Natural killer cell (primary cell): Measurements from ENCODE around the gene AIP. TPM values are rescaled to one million over a fixed set of nuclear protein-coding genes. Genes with fewer than 3 reads are reported as not detected.

Source experiments
- ATAC-seq, 3 donors: fragments of 150-1000 bp in 2 of 3; fragments of 200-7000 bp in 1 of 3; cut with Tn5 transposase; 1 replicate in 1 of 3; 2 replicates in 2 of 3; pipeline ENCODE4 v1.10.0; 2021; ENCODE audit warnings: mild to moderate bottlenecking in 2 of 3, moderate library complexity in 2 of 3
- DNase-seq, 2 donors: peaks; one replicate each; pipeline versions ENCODE4 v3.0.0 to v3.0.0-alpha.2; 2013 to 2021; ENCODE audit warnings: mixed read lengths in 1 of 2
- H3K27ac ChIP-seq: one replicate; pipeline ENCODE4 v1.5.1; 2013; ENCODE audit warnings: mild to moderate bottlenecking, low read length
- H3K27me3 ChIP-seq: one replicate; pipeline ENCODE4 v1.6.1; 2013; ENCODE audit warnings: low read length; ENCODE audit not compliant: control insufficient read depth, insufficient read depth
- H3K36me3 ChIP-seq: one replicate; pipeline ENCODE4 v1.6.1; 2013; ENCODE audit warnings: low read length; ENCODE audit not compliant: control insufficient read depth, insufficient read depth
- H3K4me1 ChIP-seq: one replicate; pipeline ENCODE4 v1.6.1; 2013; ENCODE audit warnings: low read length; ENCODE audit not compliant: control insufficient read depth, insufficient read depth
- H3K4me3 ChIP-seq: one replicate; pipeline ENCODE4 v1.5.1; 2013; ENCODE audit warnings: low read length
- H3K9me3 ChIP-seq: one replicate; pipeline ENCODE4 v1.6.1; 2013; ENCODE audit warnings: low read length; ENCODE audit not compliant: control insufficient read depth, insufficient read depth
- H3K27ac Mint-ChIP-seq, 2 donors: one replicate each; pipeline ENCODE4 v1.8.0; 2022; ENCODE audit warnings: mild to moderate bottlenecking in 2 of 2, mixed read lengths in 2 of 2, moderate library complexity in 1 of 2
- H3K27me3 Mint-ChIP-seq, 2 donors: one replicate each; pipeline ENCODE4 v1.8.0; 2022; ENCODE audit warnings: low read depth in 2 of 2, mixed read lengths in 2 of 2
- H3K36me3 Mint-ChIP-seq: one replicate; pipeline ENCODE4 v1.8.0; 2022; ENCODE audit warnings: mixed read lengths
- H3K4me1 Mint-ChIP-seq, 2 donors: one replicate each; pipeline ENCODE4 v1.8.0; 2022; ENCODE audit warnings: mixed read lengths in 2 of 2
- H3K4me3 Mint-ChIP-seq: one replicate; pipeline ENCODE4 v1.8.0; 2022; ENCODE audit warnings: mild to moderate bottlenecking, moderate library complexity, mixed read lengths
- H3K9me3 Mint-ChIP-seq, 2 donors: one replicate each; pipeline ENCODE4 v1.8.0; 2022; ENCODE audit warnings: mixed read lengths in 2 of 2
- CTCF ChIP-seq: fragments of 200-600 bp; IDR thresholded peaks from one replicate; pipeline ENCODE4 v1.8.0; 2022; ENCODE audit warnings: antibody characterized with exemption
- WGBS: methylation state at CpG from one replicate; pipeline ENCODE4 v1.1.7; 2013; ENCODE audit warnings: missing lambda C conversion rate; ENCODE audit not compliant: insufficient coverage; 5-methylcytosine and 5-hydroxymethylcytosine counted together
- intact Hi-C: fragments of 100-400 bp; cut with micrococcal nuclease; formaldehyde crosslinking; loops from one replicate; pipeline ENCODE4 v1.14.2; 2022
- total RNA-seq, 4 donors: library from RNA; stranded (reverse); fragments of 120-200 nt in 1 of 4; gene quantifications; one replicate each; pipeline versions ENCODE4 v1.2.3 to v1.2.4, GENCODE V29; 2013 to 2022

AIP gene
- total RNA-seq, 3 donors from 2014 or later (not counting 1 experiment from before 2014, with no cell fraction given), result 93.3 to 113 (median 98.1) TPM

- Mint-ChIP-seq H3K36me3 (no peaks in the 10 kb centered on the region), H3K27me3 (no peaks in the 10 kb centered on the region), H3K4me3 (peak overlapping the region; percentile 95), H3K9me3 (no peaks in the 10 kb centered on the region), H3K4me1 (peaks cover 51 to 72% of the 10 kb centered on the region in 2 donors), H3K27ac (peak overlapping the region; percentile 88 to 92)
- no peaks in the 10 kb centered on the region for H3K27me3 ChIP-seq
- no peak for TF ChIP-seq CTCF
- intact Hi-C loops, result no loop called here
- peak overlapping the region; percentile 86 for H3K27ac ChIP-seq
- WGBS, result 50% methylated on average over 25 of the region's 26 CpGs
- peaks cover 74% of the 10 kb centered on the region for H3K4me1 ChIP-seq
- no peaks in the 10 kb centered on the region for H3K9me3 ChIP-seq
- peaks cover 35% of the 10 kb centered on the region for H3K36me3 ChIP-seq
- ATAC-seq (no peak), DNase-seq (peak in 1 of 2 donors; percentile 36)
- peak overlapping the region; percentile 81 for H3K4me3 ChIP-seq
Observed at GRCh38 chr11:67435031-67435726, 47.6 kb upstream of the AIP start.

- Mint-ChIP-seq H3K27ac (peak overlapping the region; percentile 88 to 92), H3K4me1 (peaks cover 58 to 79% of the 10 kb centered on the region in 2 donors), H3K36me3 (no peaks in the 10 kb centered on the region), H3K4me3 (peak overlapping the region; percentile 95), H3K27me3 (no peaks in the 10 kb centered on the region), H3K9me3 (no peaks in the 10 kb centered on the region)
- Histone ChIP-seq H3K9me3 (no peaks in the 10 kb centered on the region), H3K36me3 (peaks cover 33% of the 10 kb centered on the region), H3K27me3 (no peaks in the 10 kb centered on the region), H3K4me1 (peaks cover 81% of the 10 kb centered on the region), H3K27ac (peak overlapping the region; percentile 41), H3K4me3 (peak overlapping the region; percentile 81)
- peak in 1 of 2 donors; percentile 30 for DNase-seq
- WGBS, result 46% methylated on average over 38 of the region's 38 CpGs
- ATAC-seq, result no peak
- intact Hi-C loops, result loop anchor here (2.0 kb wide), 1 partner anchor 33 kb away; no protein-coding TSS in a partner anchor
- no peak for TF ChIP-seq CTCF
Observed at GRCh38 chr11:67435727-67436458, 46.9 kb upstream of the AIP start.

- H3K27ac ChIP-seq, result peak overlapping the region; percentile 41
- H3K36me3 ChIP-seq, result peaks cover 30% of the 10 kb centered on the region
- H3K4me1 Mint-ChIP-seq, result peaks cover 65 to 86% of the 10 kb centered on the region in 2 donors
- peak overlapping the region; percentile 95 for H3K4me3 Mint-ChIP-seq
- no peak for TF ChIP-seq CTCF
- no peaks in the 10 kb centered on the region for H3K9me3 ChIP-seq
- WGBS, result under 1% methylated on average over 6 of the region's 6 CpGs
- H3K9me3 Mint-ChIP-seq, result no peaks in the 10 kb centered on the region
- H3K4me3 ChIP-seq, result peak overlapping the region; percentile 81
- peak in 2 of 3 donors; percentile 13 to 24 for ATAC-seq
- no peaks in the 10 kb centered on the region for H3K27me3 ChIP-seq
- no peaks in the 10 kb centered on the region for H3K27me3 Mint-ChIP-seq
- H3K27ac Mint-ChIP-seq, result peak overlapping the region; percentile 85 to 88
- peak in 1 of 2 donors; percentile 71 for DNase-seq
- H3K36me3 Mint-ChIP-seq, result no peaks in the 10 kb centered on the region
- H3K4me1 ChIP-seq, result peaks cover 88% of the 10 kb centered on the region
- intact Hi-C loops, result loop anchor here (2.0 kb wide), 1 partner anchor 34 kb away; no protein-coding TSS in a partner anchor
Observed at GRCh38 chr11:67436459-67437081, 46.3 kb upstream of the AIP start.
